Suprapubic skin (tissue), 4 donors: ENCODE measurements around the gene MDN1. TPM values are rescaled to one million over a fixed set of nuclear protein-coding genes. Genes with fewer than 3 reads are reported as not detected.

Source experiments
- DNase-seq, 2 donors: peaks; one replicate each; pipeline ENCODE4 v3.0.0-alpha.2; 2019; ENCODE audit warnings: low spot score in 2 of 2
- H3K27ac ChIP-seq: fragments of 200-600 bp; sonication (generic); one replicate; pipeline ENCODE4 v1.5.1; 2019
- H3K27me3 ChIP-seq: fragments of 200-600 bp; sonication (generic); one replicate; pipeline ENCODE4 v1.5.1; 2019
- H3K36me3 ChIP-seq: fragments of 200-600 bp; sonication (generic); one replicate; pipeline ENCODE4 v1.5.1; 2019
- H3K4me1 ChIP-seq: fragments of 200-600 bp; sonication (generic); one replicate; pipeline ENCODE4 v1.5.1; 2019
- H3K4me3 ChIP-seq: fragments of 200-600 bp; sonication (generic); one replicate; pipeline ENCODE4 v1.5.1; 2019; ENCODE audit warnings: mild to moderate bottlenecking
- H3K9me3 ChIP-seq: fragments of 200-600 bp; sonication (generic); one replicate; pipeline ENCODE4 v1.5.1; 2019
- CTCF ChIP-seq, 2 donors: fragments of 200-600 bp in 1 of 2; fragments of 450-650 bp in 1 of 2; sonication (generic) in 1 of 2; IDR thresholded peaks; one replicate each; pipeline ENCODE4 v1.5.1; 2016 to 2019; ENCODE audit warnings: antibody characterized with exemption in 2 of 2, mild to moderate bottlenecking in 1 of 2, moderate library complexity in 1 of 2
- EP300 ChIP-seq: sonication (generic); formaldehyde crosslinking; IDR thresholded peaks from one replicate; pipeline ENCODE4 v1.6.1; 2017; ENCODE audit warnings: antibody characterized with exemption
- POLR2A ChIP-seq, 2 donors: fragments of 450-650 bp; IDR thresholded peaks; one replicate each; pipeline ENCODE4 v1.6.1; 2017; ENCODE audit warnings: antibody characterized with exemption in 2 of 2, mild to moderate bottlenecking in 2 of 2, moderate library complexity in 2 of 2
- POLR2AphosphoS5 ChIP-seq, 3 donors: sonication (generic); formaldehyde crosslinking; IDR thresholded peaks; one replicate each; pipeline ENCODE4 v1.6.1; 2017; ENCODE audit warnings: antibody characterized with exemption in 3 of 3
- WGBS: methylation state at CpG from one replicate; pipeline ENCODE4 v1.1.5; 2018; 5-methylcytosine and 5-hydroxymethylcytosine counted together
- total RNA-seq, 4 donors: library from RNA; depleted of rRNA; stranded (reverse); fragments of >200 nt; gene quantifications; one replicate each; pipeline ENCODE4 v1.1.0, GENCODE V29; 2016

MDN1 gene
- total RNA-seq, 4 donors from 2014 or later: 33.1 to 70.4 (median 44.5) TPM

- no peak for DNase-seq
- no peaks in the 10 kb centered on the region for H3K9me3 ChIP-seq
- no peak overlapping the region for H3K4me3 ChIP-seq
- no peak overlapping the region for H3K27ac ChIP-seq
- no peaks in the 10 kb centered on the region for H3K4me1 ChIP-seq
- no peak for TF ChIP-seq POLR2AphosphoS5 (IDR thresholded peaks at IDR 0.05)
- TF ChIP-seq CTCF (IDR thresholded peaks at IDR 0.05): no peak
- no peak for TF ChIP-seq EP300
- 73% methylated on average over 6 of the region's 6 CpGs for WGBS
- H3K36me3 ChIP-seq: peaks cover 87% of the 10 kb centered on the region
- H3K27me3 ChIP-seq: no peaks in the 10 kb centered on the region
Measured at GRCh38 chr6:89768324-89768723, 51.3 kb downstream of the MDN1 start.

- no peaks in the 10 kb centered on the region for H3K9me3 ChIP-seq
- H3K27me3 ChIP-seq: no peaks in the 10 kb centered on the region
- no peak for DNase-seq
- H3K27ac ChIP-seq: no peak overlapping the region
- WGBS: 83% methylated on average over 2 of the region's 2 CpGs
- TF ChIP-seq POLR2A (IDR thresholded peaks at IDR 0.05) (no peak), EP300 (no peak), POLR2AphosphoS5 (IDR thresholded peaks at IDR 0.05) (no peak), CTCF (IDR thresholded peaks at IDR 0.05) (no peak)
- no peaks in the 10 kb centered on the region for H3K4me1 ChIP-seq
- H3K4me3 ChIP-seq: no peak overlapping the region
- H3K36me3 ChIP-seq: peaks cover 78% of the 10 kb centered on the region
Measured at GRCh38 chr6:89763550-89763949, 56.0 kb downstream of the MDN1 start.

- WGBS: 93% methylated on average over 1 of the region's 1 CpG
- Histone ChIP-seq H3K27ac (no peak overlapping the region), H3K4me3 (no peak overlapping the region), H3K27me3 (no peaks in the 10 kb centered on the region), H3K4me1 (no peaks in the 10 kb centered on the region), H3K36me3 (peaks cover 82% of the 10 kb centered on the region), H3K9me3 (no peaks in the 10 kb centered on the region)
- no peak for DNase-seq
- TF ChIP-seq POLR2A (IDR thresholded peaks at IDR 0.05): no peak
- no peak for TF ChIP-seq EP300
- TF ChIP-seq POLR2AphosphoS5 (IDR thresholded peaks at IDR 0.05): no peak
- no peak for TF ChIP-seq CTCF (IDR thresholded peaks at IDR 0.05)
Measured at GRCh38 chr6:89758830-89759229, 60.8 kb downstream of the MDN1 start.

- TF ChIP-seq EP300 (no peak), CTCF (IDR thresholded peaks at IDR 0.05) (no peak), POLR2AphosphoS5 (IDR thresholded peaks at IDR 0.05) (no peak), POLR2A (IDR thresholded peaks at IDR 0.05) (no peak)
- 90% methylated on average over 5 of the region's 5 CpGs for WGBS
- no peak overlapping the region for H3K27ac ChIP-seq
- H3K27me3 ChIP-seq: no peaks in the 10 kb centered on the region
- no peaks in the 10 kb centered on the region for H3K9me3 ChIP-seq
- peaks cover 89% of the 10 kb centered on the region for H3K36me3 ChIP-seq
- DNase-seq: no peak
- H3K4me3 ChIP-seq: no peak overlapping the region
- H3K4me1 ChIP-seq: no peaks in the 10 kb centered on the region
Measured at GRCh38 chr6:89750338-89750737, 69.3 kb downstream of the MDN1 start.

GRCh38 chr6:89749918-89750317 lies 69.7 kb downstream of the MDN1 start:
- H3K27me3 ChIP-seq: no peaks in the 10 kb centered on the region
- no peaks in the 10 kb centered on the region for H3K4me1 ChIP-seq
- H3K27ac ChIP-seq: no peak overlapping the region
- TF ChIP-seq POLR2A (IDR thresholded peaks at IDR 0.05) (no peak), CTCF (IDR thresholded peaks at IDR 0.05) (no peak), EP300 (no peak), POLR2AphosphoS5 (IDR thresholded peaks at IDR 0.05) (no peak)
- 81% methylated on average over 1 of the region's 1 CpG for WGBS
- DNase-seq: no peak
- H3K36me3 ChIP-seq: peaks cover 89% of the 10 kb centered on the region
- H3K4me3 ChIP-seq: no peak overlapping the region
- no peaks in the 10 kb centered on the region for H3K9me3 ChIP-seq
